ENCODE results near the gene HIKESHI.

The HIKESHI gene

DNA sequence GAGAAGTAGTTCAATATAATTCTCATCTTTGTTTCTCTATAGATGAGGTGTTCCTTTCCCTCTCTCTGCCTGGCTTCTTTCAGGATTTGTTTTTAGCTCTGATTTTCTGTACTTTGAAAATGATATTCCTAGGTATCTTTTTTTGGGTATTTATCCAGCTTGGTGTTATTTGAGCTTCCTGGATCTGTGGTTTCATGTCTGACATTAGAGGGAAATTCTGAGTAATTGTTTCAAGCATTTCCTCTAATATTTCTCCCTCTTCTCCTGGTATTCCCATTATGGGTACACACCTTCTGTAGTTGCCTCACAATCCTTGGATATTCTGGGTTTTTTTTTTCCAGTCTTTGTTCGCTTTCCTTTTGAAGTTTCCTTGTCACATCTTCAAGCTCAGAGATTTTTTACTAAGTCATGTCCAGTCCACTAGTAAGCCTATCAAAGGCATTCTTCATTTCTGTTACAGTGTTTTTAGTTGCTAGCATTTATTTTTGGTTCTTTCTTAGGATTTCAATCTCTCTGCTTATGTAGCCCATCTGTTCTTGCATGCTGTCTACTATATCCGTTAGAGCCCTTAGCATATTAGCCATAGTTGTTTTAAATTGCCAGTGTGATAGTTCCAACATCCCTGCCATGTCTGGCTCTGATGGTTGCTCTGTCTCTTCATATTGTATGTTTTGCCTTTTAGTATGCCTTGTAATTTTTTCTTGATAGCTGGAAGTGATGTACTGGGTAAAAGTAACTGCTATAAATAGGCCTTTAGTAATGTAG, 78.4 kb downstream of the HIKESHI start:
- DNase-seq = no peak

DNA sequence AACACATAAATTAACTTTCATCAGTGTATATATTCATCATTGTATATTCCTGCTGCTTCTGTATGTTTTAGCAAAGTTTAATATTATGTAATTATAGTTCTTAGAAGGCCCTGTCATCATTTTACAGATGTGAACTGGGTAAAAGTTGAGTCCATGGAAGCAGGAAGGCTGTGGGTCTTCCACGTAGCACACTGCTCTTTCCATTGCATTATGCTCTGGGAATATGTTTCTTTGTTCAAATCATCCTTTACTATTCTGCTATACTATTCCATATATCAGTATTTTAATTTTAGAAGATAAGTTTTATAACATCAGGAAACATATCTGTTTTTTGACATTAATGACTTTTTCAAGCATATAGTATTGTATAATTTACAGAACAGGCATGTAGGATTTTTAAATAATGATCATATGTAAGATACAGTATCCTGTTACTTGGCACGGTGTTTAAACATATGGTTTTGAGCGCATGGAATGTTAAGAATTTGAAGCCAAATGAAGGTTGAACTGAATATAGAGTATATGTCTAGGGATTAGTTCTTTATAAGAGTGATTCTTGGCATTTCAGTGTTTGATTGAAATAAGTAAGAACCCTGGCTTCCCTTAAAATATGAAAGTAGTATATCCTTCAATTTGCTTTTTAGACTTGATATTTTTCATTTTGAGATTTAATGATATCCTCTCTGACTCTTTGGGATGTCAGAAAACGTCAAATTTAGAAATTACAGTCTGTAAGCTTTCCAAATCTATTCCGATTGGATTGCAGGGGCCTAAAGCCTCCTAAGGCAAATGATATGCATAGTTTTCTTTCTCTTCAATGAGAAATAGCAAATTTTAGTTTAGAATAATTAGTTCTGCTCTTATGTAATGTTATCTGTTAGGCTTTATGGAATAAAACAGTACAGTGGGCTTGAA, 81.3 kb downstream of the HIKESHI start:
- no peak for DNase-seq

DNA sequence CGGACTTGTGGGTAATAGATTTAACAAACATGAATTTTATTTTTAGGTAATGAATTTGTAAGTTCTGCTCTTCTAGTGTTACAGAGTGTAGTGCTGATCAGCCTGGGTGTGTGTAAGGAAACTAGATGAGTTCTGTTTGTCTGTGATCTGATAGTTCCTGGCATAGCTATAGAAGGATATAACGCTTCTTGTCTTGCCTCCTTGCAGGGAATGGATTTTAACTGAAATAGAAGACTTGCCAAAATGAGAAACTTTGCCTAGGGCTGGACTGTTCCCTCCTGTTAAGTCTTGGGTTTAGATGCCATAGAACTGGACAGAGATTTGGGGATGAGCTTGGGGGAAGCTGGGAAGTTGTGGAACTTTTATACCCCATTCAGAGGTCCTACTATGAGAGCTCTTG, 84.2 kb downstream of the HIKESHI start:
- DNase-seq = no peak

DNA sequence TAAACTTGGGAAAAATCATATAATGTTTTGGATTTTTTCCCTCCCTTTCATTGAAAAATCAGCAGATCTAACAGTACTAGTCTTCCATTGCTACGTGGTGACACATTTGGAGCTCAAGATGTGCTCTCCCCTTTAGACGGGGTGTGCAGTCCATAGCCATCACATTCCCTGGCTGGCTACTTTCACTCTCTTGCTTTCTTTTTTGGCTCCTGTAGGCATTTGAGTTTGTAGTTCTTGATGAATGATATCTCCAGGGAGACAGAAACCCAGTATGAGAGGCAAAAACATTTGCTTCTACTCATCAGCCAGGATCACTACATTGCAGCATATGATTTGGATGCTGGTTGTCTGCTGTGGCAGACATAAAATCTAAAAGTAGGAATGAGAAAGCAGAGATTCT, 84.7 kb downstream of the HIKESHI start:
- DNase-seq = no peak

DNA sequence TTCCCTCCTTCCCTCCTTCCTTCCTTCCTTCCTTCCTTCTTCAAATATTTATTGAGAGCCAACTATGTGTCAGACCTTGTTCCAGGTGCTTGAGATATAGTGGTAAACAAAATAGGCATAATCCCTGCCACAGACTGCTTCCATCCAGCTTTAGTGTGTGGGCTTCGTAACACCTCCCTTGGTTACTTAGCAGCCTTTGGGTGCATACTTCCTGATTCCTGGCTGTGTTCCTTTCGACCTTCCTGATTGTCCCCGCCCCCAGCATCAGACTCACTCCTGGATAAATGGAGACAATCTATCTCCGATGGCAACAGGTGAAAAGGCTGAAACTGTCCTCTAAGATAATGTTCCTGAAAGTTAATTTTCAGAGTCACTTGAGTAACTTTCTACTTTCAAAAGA, 86.2 kb downstream of the HIKESHI start:
- peak; percentile 9 for DNase-seq

DNA sequence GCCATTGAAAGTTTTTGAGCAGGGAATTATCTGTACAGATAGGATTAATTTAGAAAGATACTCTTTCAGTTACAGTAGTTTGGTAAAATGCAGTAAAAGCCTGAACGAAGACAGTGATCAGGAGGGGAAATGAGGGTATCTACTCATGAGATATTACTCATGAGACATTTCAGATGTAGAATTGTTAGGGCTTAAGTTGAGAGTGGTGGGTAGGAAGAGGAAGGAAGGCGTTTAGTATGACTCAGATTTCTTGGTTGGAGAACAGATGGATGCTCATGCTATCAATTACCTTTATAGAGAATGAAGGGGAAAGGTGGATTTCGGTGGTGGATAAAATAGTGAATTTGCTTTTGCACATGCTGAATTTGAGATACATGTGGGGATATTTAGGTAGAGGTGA, 88.4 kb downstream of the HIKESHI start:
- no peak for DNase-seq

DNA sequence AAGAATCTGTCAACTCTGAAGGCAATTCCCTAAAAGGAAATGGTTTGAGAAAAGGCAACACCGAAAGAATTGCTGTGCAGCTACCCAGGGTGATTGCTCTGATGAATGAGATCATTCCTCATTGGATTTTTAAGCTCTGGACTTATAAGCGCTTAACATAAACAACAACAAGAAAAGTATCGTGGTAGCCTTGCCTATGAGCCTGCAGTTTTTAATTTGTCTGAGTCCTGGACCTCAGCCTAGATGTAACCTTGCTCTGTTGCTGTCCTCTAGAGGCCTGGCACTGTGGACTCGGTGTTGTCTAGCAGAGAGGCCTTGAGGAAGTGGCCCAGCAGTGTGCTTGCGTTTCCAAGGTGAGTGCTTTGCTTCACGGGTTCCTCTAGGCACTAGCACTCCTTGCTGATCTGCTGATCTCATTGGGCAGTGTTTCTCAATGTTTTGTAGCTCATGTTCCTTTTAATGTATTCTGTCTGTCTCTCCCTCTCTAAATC, 93.1 kb downstream of the HIKESHI start:
- no peak for DNase-seq
